HG02678 (cell line): ENCODE measurements around the gene PIGZ.

ENCODE experiments used
- ATAC-seq: cut with Tn5 transposase; IDR thresholded peaks from one replicate; pipeline ENCODE4 v1.9.1; 2021; ENCODE audit warnings: mild to moderate bottlenecking, moderate library complexity; ENCODE audit not compliant: unreplicated experiment

PIGZ gene

DNA sequence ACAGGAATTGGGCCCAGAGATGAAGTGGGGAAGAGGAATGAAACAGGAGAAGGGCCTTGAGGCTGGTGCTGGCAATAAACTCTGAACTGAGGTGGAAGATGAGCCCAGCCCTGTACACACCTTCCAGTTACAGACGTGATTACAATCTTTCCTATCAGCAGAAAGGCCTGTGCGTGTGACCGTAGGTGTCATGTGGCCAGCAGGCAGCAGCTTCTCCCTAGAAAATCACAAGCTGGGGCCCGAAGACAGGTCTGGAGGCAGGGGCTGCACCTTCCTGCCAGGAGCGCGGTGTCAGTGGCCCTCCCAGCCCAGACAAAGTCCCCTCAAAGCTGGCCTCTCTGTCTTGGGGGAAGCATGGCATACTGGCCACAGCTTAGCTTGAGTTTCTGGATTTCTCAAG lies 16.7 kb upstream of the PIGZ start:
- no peak for ATAC-seq

DNA sequence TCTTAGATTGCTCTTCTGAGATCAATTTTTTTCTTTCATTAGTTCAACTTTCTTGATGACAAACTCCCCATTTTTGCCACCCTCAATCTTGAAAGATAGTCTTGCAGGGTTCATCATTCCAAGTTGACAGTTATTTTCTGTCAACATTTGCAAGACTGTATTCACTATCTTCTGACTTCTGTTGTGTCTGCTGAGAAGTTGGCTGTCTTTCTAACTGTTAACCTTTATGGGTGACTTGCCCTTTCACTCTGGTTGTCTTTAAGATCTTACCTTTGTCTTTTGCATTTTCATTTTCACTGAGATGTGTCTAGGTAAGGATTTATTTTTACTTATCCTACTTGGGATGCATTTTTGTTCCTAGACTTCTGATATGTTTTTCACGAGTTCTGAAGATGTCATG lies 14.6 kb upstream of the PIGZ start:
- no peak for ATAC-seq

DNA sequence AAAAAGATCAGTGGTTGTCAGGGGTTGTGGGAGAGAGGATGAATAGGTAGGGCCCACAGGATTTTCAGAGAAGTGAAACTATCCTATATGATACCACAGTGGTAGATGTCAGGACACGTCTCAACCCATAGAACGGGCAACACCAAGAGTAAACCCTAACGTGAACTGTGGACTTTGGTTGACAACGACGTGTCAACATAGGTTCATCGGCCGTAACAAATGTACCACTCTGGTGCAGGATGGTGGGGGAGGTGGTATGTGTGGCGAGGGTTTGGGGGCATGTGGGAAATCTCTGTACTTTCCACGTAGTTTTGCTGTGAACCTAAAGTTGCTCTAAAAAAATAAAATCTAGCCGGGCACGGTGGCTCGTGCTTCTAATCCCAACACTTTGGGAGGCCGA lies 13.0 kb upstream of the PIGZ start:
- ATAC-seq, result no peak

DNA sequence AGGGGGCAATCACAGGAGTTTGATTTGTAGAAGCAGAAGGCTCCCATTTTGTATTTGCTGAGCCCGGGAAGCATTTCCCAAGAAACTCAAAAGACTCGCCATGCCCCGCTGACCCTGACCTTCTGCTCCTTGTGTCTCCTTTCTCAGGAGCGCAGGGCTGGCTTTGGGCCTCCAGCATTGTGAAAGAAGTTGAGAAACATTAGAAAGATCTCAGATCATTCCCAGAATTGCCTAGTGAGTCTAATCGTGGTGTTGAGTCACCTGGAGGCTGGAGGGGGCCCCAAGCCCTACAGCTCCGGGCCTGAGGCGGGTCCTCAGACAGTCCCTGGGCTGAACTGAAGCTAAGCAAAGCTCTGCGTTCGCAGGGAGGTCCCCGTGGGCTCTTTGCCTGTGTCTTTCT lies 10.9 kb upstream of the PIGZ start:
- ATAC-seq, result no peak

DNA sequence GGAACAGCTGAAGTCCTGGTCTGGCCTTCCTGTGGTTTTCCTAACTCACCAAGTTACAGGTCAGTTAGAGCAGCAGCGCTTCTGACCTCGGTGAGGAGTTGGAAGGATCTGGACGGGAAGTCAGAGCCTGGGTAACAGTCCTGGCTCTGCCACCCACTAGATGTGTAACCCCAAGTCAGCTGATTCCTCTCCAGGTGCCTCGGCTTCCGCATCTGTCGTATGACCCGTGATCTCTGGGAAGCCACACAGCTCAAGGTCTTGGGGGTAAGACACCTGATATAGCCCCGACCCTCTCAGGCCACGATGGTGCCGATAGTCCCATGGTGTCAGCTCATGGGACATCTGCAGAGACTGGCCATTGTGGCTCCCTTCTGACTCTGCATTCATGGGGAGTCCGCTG lies 8.3 kb upstream of the PIGZ start:
- ATAC-seq, result no peak

DNA sequence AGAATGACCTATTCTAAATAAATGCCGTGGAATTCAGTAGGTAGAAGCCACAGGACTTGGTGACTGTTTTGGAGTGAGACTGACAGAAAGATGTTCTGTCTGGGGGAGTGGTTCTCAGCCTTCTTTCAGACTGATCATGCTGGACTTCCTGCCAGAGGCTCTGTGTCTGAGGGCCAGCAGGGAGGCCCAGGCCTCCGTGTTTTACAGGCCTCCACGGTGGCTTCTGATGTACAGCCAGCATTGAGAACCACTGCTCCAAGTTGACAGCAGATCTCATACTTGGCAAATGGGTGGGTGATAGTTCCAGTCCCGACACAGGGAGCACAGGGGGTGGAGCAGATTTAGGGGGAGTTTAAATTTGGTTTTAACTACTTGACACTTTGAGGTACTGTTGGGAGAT lies 6.7 kb upstream of the PIGZ start:
- ATAC-seq, result no peak

DNA sequence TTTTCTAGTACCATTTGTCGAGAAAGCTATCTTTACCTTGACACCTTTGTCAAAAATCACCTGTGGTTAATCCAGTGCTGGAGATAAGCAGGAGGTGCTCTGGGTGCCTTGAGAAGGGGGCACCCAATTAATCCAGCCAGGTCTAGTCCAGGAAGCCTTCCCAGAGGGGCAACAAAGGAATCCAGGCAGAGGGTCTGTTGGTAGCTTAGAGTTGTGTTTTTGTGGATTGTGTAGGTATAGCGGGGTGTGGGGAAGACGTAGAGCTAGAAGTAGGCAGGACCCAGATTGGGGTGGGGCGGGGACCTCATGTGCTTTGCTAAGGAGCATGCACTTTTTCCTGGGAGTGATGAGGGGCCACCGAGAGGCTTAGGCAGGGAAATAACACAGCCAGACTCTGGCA lies 6.0 kb upstream of the PIGZ start:
- ATAC-seq, result no peak

DNA sequence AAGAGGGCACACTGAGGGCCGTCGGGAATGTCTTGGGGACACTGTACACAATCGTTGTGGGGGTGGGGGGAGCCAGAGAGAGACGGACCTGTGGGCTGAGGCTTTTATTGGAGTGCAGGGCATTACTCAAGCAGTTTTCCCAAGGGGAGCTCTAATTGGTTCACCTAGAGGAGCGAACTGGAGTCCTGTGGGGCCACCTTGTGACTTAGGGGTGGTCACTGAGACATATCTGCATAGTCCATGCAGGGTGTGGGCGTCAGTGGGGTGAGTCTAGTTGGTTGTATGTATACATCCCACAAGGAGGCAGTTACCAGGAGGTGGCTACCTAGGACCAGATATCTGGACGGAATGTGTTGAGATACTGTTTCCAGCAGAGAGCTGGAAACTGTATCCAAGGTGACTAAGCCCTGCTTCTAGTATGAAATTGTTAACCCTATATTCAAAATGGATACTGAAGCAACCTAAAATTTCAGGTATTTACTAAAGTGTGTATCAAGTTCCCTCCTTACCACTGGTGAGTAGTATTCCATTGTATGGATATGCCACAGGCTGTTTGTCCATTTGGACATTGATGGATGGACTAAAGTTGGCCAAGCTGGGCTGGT lies 2.6 kb upstream of the PIGZ start:
- no peak for ATAC-seq

DNA sequence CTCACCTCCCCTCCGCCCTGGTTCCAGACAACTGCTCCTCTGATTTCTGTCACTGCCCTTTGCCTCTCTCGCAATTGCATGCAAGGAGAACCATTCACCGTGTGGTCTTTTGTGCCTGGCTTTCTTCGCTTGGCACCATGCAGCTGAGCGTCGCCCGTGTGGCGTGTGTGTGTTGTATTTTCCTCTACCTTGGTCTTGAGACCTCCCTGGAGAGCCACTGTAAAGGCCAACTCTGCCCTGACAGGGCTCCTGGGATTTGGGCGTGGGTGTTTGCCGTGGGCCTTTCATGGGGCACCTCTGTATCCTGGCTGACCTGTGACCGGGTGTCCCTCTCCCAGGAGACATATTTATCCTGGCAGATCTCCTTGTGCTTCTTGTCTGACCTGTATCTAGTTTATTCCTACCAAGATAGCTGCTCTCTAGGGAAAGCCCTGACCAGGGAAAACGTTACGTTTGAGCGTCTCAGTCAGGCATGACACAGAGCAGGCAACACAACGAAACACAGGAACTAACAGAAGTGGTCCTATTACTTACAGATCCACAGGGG lies 2.0 kb upstream of the PIGZ start:
- no peak for ATAC-seq

DNA sequence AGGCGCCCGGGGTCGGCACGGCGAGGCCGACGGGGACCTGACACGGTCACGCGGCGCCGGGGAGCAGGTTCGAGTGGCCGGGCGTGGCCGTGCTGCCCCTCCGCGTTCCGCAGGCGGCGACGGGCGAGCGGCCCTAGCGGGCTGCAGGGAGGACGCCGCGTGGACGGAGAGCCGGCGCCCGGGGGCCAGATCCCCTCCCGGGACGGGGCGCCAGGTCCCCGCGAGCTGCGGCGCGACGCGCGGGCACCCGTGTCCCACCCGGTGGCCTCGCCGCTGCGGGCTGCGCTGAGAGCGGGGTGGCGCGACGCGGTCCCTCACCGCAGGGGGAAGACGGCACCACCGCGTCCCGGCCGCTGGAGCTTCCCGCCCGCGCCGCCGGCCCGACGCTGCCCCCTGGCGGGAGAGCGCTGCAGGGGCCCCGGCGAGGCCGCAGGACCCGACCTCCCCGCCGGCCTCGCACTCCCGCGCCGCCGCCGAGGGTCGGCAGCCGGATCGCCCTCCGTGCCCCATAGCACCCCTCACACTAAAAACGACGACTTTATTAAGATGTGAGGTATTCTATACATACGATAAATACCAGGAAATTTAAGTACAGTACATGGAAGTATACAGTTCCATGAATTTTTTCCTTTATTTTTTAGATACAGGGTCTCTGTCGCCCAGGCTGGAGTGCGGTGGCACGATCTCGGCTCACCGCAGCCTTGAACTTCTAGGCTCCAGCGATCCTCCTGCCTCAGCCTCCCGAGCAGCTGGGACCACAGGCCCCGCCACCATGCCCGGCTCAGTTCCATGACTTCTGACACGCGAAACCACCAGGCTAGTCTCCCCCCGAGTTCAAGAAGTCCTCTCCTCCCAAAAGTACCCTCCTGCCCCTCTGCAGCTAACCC lies 1.3 kb upstream of the PIGZ start:
- ATAC-seq, result peak; percentile 53

DNA sequence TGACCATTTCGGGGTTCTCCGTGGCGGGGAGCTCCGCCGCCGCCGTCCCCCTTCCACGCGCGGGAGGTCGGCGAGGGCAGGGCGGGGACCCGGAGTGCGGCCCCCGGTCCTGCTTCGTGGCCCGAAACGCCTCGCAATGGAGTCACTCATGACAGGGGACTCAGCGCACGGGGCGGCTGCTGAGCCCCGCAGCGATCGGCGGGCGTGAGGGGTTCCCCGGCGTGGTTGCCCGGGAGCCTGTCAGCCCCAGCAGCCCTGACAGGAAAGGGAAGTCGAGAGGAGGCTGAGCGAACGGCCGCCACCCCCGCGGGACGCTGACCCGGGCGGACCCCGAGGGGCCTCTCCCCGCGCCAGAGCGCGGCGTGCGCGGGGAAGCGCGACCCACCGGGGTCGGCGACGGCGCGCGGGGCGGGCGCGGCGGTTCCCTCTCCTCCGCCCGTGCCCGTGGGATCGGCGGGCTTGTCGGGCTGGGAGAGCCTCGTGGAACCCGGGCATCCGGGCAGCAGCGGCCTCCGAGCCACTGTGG lies 564 bp upstream of the PIGZ start:
- peak; percentile 41 for ATAC-seq

DNA sequence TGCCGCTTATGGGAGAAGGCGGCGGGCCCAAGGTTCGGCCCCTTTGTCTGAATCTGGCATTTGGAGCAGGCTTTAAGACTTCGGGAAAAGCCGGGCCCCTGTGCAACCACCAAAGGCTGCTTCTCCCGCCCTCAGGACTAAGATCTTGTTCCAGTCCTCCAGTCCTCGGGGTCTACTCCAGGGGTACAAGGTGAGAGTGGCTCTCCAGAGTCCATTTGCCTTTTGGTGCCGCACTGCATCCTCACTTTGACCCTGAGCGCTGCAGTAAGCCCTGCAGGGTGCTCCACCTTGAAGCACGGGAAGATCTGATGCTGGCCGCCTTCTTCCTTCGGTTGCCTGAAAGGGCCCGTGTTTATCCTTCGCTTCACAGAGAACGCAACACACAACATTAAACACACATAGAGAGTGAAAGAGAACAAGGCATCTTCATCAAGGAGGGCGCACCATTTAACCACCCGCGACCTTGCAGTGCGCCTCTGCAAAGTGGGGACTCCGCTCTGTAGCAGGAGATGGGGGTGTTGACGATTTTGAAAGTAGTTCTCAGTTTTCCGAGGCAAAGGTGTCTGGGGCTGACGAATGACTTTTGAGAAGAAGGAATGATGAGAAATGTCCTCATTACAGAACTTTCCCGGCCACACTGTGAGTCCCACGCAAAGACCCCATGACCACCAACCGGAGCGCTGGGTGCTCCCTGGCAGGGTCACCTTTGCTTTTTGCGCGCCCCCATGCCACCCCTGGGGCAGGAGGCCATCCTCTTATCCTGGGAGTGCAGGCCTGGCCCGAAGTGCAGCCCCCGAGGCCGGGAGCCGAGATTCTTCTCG lies 1.0 kb downstream of the PIGZ start:
- ATAC-seq, result no peak

DNA sequence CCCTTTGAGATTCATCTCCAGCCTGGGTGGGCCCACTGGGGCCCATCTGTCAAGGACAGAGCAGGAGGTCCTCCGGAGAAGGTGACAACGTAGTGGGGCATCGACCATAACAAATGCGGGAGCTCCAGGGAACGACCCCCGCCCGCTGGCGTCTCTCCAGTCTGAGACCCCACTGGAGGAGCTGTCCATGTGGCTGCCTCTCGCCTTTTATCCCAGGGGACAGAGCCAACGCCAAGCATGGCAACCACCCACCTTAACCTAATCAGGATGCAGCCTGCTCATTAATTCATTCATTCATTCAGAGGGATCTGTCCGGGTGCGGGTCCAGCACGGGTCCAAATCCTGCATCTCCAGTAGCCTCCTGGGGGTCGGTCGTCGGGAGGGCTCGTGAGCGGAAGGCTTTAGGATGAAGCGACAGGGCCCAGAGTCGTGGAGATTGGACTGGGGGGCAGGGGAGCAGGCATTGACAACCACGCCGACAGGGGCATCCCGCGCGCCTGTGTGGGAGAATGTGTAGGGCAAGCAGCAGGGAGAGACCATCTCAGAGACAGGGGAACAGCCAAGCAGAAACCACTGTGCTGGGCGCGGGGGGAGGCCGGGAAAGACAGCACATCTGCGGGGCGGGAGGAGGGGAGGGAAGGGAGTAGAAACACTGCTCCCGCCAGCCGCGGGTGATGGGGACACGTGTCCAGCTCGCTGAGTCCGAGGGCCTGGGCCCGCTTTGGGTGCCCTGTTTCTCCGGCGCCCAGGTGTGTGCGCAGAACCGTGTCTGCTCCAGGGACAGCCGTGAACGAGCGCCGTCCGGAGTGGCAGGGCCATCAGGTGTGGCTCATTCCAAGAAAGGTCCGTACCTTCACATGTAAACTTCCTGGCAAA lies 1.9 kb downstream of the PIGZ start:
- no peak for ATAC-seq

DNA sequence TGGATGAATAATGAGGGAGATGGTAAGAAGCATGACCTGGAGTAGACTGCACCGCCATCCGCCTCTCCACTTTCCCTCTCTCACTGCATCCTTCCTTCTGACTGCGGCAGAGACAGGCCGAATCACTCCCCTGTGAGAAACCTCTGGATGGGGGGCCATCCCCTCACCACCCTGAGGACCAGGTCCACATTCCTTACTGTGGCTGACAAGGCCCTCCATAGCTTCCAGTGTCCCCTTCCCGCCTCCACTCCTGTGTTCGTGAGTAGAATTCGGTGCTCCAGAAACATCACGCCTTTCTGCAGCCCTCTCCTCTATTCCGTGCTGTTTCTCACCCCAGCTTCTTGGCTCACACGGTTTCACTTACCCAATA lies 2.8 kb downstream of the PIGZ start:
- ATAC-seq, result no peak

DNA sequence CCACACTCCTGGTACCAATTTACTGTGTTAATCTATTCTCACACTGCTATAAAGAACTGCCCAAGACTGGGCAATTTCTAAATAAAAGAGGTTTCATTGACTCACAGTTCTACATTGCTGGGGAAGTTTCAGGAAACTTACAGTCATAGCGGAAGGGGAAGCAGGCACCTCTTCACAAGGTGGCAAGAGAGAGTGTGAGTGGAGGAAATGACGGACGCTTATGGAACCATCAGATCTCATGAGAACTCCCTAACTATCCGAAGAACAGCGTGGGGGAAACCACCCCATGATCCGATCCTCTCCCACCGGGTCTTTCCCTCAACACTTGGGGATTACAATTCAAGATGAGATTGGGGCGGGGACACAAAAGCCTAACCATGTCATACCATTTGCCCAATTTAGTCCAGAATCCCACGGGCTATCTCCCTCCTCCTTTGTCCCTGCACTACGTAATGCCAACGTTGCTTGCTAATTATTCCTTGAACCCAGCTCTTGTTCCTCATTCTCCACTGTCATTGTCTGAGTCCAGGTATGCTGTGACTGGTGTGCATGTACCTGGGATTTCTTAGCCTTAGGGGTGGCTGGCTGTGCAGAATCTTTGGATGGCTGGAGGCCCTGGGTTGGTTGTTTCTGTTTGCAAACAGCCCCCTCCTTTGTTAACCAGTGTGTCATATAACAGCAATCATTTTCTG lies 3.4 kb downstream of the PIGZ start:
- no peak for ATAC-seq

DNA sequence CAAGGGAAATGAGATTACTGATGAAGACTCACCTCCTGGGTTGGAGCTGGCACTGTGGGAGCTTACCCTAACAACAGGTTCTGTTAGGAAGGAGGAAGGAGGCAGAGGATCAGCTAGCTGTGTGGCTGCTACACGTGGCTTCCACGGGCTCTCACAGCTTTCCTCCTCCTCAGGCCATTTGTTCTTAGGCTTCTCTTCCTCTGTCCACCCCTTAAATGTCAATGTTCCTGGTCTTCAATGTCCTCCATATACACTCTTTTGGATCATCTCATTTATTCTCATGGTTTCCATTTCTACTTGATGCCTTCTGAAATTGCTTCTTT lies 5.0 kb downstream of the PIGZ start:
- ATAC-seq, result no peak

DNA sequence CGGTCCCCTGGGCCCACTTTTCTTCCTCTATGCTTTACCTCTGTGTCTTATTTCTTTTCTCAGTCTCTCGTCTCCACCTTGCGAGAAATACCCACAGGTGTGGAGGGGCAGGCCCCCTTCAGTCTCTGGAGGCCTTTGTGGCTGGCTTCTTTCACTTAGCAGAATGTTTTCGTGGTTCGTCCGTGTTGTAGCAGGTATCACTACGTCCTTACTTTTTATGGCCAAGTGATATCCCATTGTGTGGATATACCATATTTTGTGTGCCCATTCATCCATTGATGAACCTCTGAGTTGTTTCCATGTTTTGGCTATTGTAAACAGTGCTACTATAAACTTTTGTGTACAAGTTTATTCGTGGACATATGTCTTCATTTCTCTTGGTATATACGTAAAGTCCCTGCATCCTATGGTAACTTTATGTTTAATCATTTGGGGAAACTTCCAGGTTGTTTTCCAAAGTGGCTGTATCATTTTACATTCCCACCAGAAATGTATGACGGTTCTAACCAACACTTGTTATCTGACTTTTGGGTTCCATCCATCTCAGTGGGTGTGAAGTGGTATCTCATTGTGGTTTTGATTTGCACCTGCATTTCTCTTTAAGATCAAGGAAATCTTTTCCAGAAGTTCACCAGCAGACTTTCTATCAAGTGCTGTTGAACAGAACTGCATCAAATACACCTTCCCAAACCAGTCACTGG lies 5.6 kb downstream of the PIGZ start:
- no peak for ATAC-seq

DNA sequence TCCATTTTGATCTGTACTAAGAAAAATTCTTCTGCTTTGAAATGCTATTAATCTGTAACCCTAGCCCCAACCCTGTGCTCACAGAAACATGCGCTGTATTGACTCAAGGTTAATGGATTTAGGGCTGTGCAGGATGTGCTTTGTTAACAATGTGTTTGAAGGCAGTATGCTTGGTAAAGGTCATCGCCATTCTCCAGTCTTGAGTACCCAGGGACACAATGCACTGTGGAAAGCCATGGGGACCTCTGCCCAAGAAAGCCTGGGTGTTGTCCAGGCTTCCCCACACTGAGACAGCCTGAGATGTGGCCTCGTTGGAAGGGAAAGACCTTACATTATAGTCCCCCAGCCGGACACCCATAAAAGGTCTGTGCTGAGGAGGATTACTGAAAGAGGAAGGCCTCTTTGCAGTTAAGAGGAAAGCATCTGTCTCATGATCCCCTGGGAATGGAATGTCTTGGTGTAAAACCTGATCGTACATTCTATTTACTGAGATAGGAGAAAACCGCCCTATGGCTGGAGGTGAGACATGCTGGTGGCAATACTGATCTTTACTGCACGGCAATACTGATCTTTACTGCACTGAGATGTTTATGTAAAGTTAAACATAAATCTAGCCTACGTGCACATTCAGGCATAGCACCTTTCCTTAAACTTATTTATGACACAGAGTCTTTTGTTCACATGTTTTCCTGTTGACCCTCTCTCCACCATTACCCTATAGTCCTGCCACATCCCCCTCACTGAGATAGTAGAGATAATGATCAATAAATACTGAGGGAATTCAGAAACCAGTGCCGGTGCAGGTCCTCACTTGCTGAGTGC lies 6.3 kb downstream of the PIGZ start:
- no peak for ATAC-seq
